Measurements from ENCODE around the gene NDE1. TPM values are rescaled to one million over a fixed set of nuclear protein-coding genes. Genes with fewer than 3 reads are reported as not detected.

NDE1 gene
- total and polyA plus RNA-seq, 2 of the 8 experiments (the other 6 are each of a cell fraction or from before 2014, with no cell fraction given): 13.3 to 41.3 TPM

DNA sequence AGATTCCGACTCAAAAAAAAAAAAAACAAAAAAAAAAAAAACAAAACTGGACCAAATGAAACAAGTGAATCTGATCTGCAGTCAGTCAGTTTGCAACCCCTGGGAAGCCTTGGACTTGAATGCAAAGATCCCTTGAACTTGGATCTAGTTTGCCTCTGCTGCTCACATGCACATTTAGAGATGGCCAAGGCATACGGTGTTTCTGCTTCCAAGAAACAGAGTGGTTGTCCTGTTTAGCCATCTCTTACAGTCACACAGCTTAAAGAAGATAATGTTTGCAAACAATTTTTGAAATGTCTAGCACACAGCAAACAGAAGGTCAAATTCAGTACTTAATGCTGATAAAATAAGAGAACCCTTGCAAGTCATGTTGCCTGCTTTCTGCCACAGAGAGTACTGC lies 4.5 kb downstream of the NDE1 start:
- no peak overlapping the region for H3K4ac ChIP-seq (replicated peaks; ENCODE audit: insufficient read length, low read depth, low read length)
- H2AFZ ChIP-seq (ENCODE audit: low read length): no peak overlapping the region
- H3K4me1 ChIP-seq (replicated peaks in 1 of 4; ENCODE audit: control insufficient read depth in 3 of 4, insufficient read depth in 4 of 4, low read length in 3 of 4): peaks cover 0 to 1% (median under 1%) of the 10 kb centered on the region in 4 experiments; a peak in 2 of 7 replicates
- H4K91ac ChIP-seq (replicated peaks; ENCODE audit: insufficient read length, low read length): no peak overlapping the region
- no peak overlapping the region for H3K9ac ChIP-seq (replicated peaks in 1 of 4; ENCODE audit: extremely low read depth in 1 of 4, low read depth in 3 of 4, low read length in 3 of 4)
- DNase-seq (ENCODE audit: low read depth in 1 of 2, low spot score in 2 of 2) (no peak), FAIRE-seq (no peak)
- H3K79me2 ChIP-seq (ENCODE audit: control insufficient read depth in 1 of 2, insufficient read depth in 2 of 2, low read length in 2 of 2): peaks cover 0 to 30% of the 10 kb centered on the region in 2 experiments; a peak in 3 of 4 replicates
- no peak overlapping the region for H3K14ac ChIP-seq (ENCODE audit: insufficient read length)
- H3K23ac ChIP-seq (ENCODE audit: insufficient read length): no peak overlapping the region
- peaks cover 9% of the 10 kb centered on the region for H3K79me1 ChIP-seq (ENCODE audit: low read depth, low read length)
- H3K27me3 ChIP-seq (replicated peaks in 1 of 4; ENCODE audit: control insufficient read depth in 3 of 4, extremely low read depth in 1 of 4, insufficient read depth in 3 of 4, low read length in 3 of 4): no peaks in the 10 kb centered on the region
- H4K5ac ChIP-seq (ENCODE audit: insufficient read length, low read depth, low read length): no peak overlapping the region
- peaks cover 6% of the 10 kb centered on the region for H3K23me2 ChIP-seq (ENCODE audit: low read depth, low read length)
- H3K4me2 ChIP-seq (ENCODE audit: insufficient read depth in 1 of 2, low read depth in 2 of 2, low read length in 2 of 2): no peak overlapping the region
- no peak overlapping the region for H2BK12ac ChIP-seq (ENCODE audit: low read depth, low read length)
- no peak overlapping the region for H3K18ac ChIP-seq (ENCODE audit: extremely low read depth, low read length)
- H4K20me1 ChIP-seq (replicated peaks in 1 of 2; ENCODE audit: control insufficient read depth in 1 of 2, insufficient read depth in 2 of 2, low read length in 2 of 2): peaks cover 1 to 8% of the 10 kb centered on the region in 2 experiments
- H2BK15ac ChIP-seq (ENCODE audit: low read length): no peak overlapping the region
- no peaks in the 10 kb centered on the region for H3K36me3 ChIP-seq (ENCODE audit: control insufficient read depth in 2 of 4, insufficient read depth in 4 of 4, low read length in 3 of 4)
- no peak overlapping the region for H2BK20ac ChIP-seq (ENCODE audit: low read length)
- no peak overlapping the region for H3K27ac ChIP-seq (ENCODE audit: low read depth, low read length)
- no peak overlapping the region for H2BK5ac ChIP-seq (ENCODE audit: low read depth, low read length)
- ChIA-PET POLR2A (ENCODE audit: partially characterized antibody) (no interaction called here), CTCF (ENCODE audit: partially characterized antibody) (no interaction called here)
- H4K8ac ChIP-seq (ENCODE audit: extremely low read depth, insufficient read depth, low read length): no peak overlapping the region
- no peak overlapping the region for H3K4me3 ChIP-seq (ENCODE audit: extremely low read depth in 1 of 4, insufficient read depth in 2 of 4, low read depth in 3 of 4, low read length in 4 of 4)
- H3K9me3 ChIP-seq (ENCODE audit: insufficient read depth in 2 of 2, low read depth in 1 of 2, low read length in 1 of 2): no peaks in the 10 kb centered on the region
- H3K56ac ChIP-seq (replicated peaks; ENCODE audit: insufficient read length, low read depth, low read length): no peak overlapping the region
- WGBS, 2 experiments (ENCODE audit: extremely low coverage in 1 of 2, insufficient coverage in 1 of 2, insufficient read length in 1 of 2, insufficient replicate concordance in 2 of 2, low coverage in 1 of 2, low lambda C conversion rate in 2 of 2, missing lambda C conversion rate in 1 of 2): 92% methylated on average over 1 of the region's 2 CpGs; no CpG with 5 or more reads in 1 of the 2 experiments
- H2AK5ac ChIP-seq (ENCODE audit: low read depth, low read length): no peak overlapping the region
- H2BK120ac ChIP-seq (replicated peaks; ENCODE audit: low read depth, low read length): no peak overlapping the region
- TF ChIP-seq FOSL1 (IDR thresholded peaks at IDR 0.05; ENCODE audit: insufficient read depth, low read depth, low read length) (no peak), SP4 (IDR thresholded peaks at IDR 0.05; ENCODE audit: low read length) (no peak), TBP (IDR thresholded peaks at IDR 0.05; ENCODE audit: low read depth, low read length) (no peak), BRCA1 (IDR thresholded peaks at IDR 0.05; ENCODE audit: low read depth, low read length) (no peak), MAFK (IDR thresholded peaks at IDR 0.05; ENCODE audit: low read depth, low read length) (no peak), CTBP2 (IDR thresholded peaks at IDR 0.05; ENCODE audit: borderline replicate concordance, insufficient read depth, insufficient read length, low read length) (no peak)

All from H1 (cell line).